ENCODE measurements around the gene POU3F1.

POU3F1 gene

DNA sequence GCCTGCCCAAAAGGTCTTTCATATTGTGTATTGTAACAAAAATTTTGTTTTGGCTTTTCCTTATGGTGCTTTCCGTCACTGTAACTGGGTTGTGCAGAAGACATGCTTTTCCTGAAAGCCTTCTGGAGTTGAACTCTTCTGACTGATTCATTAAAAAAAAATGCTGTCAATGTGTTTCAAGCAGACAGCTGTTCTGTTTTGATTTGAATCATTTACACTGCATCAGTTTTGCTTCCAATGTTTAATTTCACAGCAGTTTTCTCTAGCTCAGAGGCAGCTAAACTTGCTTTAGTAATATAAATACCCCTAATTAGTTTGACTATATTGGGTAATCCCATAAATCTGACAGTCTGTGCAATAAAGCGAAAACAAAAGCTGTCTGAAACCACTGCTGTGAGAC lies 26.2 kb downstream of the POU3F1 start:
- Histone ChIP-seq H3K4me3 (ENCODE audit: low read length) (no peak overlapping the region), H3K27me3 (ENCODE audit: control insufficient read depth, low read length) (no peaks in the 10 kb centered on the region), H3K79me2 (ENCODE audit: control insufficient read depth, low read length) (peaks cover 24% of the 10 kb centered on the region), H3K9me3 (ENCODE audit: control insufficient read depth, insufficient read depth, low read length) (no peaks in the 10 kb centered on the region), H3K9me2 (replicated peaks; ENCODE audit: control insufficient read depth, low read length) (no peaks in the 10 kb centered on the region), H3K36me3 (ENCODE audit: control insufficient read depth, low read length) (peaks cover 88% of the 10 kb centered on the region), H4K20me1 (ENCODE audit: control insufficient read depth, insufficient read depth, low read depth, low read length) (no peaks in the 10 kb centered on the region), H3K27ac (ENCODE audit: low read depth, low read length) (no peak overlapping the region), H3K4me2 (ENCODE audit: low read length) (no peak overlapping the region), H3K4me1 (ENCODE audit: control insufficient read depth, low read length) (no peaks in the 10 kb centered on the region), H3F3A (ENCODE audit: control insufficient read depth, insufficient read depth) (no peaks in the 10 kb centered on the region)
- TF ChIP-seq, protein P1, sequence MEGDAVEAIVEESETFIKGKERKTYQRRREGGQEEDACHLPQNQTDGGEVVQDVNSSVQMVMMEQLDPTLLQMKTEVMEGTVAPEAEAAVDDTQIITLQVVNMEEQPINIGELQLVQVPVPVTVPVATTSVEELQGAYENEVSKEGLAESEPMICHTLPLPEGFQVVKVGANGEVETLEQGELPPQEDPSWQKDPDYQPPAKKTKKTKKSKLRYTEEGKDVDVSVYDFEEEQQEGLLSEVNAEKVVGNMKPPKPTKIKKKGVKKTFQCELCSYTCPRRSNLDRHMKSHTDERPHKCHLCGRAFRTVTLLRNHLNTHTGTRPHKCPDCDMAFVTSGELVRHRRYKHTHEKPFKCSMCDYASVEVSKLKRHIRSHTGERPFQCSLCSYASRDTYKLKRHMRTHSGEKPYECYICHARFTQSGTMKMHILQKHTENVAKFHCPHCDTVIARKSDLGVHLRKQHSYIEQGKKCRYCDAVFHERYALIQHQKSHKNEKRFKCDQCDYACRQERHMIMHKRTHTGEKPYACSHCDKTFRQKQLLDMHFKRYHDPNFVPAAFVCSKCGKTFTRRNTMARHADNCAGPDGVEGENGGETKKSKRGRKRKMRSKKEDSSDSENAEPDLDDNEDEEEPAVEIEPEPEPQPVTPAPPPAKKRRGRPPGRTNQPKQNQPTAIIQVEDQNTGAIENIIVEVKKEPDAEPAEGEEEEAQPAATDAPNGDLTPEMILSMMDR (IDR thresholded peaks at IDR 0.05; ENCODE audit: low read depth, low read length, poor library complexity, severe bottlenecking) = no peak
- no peak for TF ChIP-seq EZH2phosphoT487 (IDR thresholded peaks at IDR 0.05; ENCODE audit: borderline replicate concordance, low read length)

DNA sequence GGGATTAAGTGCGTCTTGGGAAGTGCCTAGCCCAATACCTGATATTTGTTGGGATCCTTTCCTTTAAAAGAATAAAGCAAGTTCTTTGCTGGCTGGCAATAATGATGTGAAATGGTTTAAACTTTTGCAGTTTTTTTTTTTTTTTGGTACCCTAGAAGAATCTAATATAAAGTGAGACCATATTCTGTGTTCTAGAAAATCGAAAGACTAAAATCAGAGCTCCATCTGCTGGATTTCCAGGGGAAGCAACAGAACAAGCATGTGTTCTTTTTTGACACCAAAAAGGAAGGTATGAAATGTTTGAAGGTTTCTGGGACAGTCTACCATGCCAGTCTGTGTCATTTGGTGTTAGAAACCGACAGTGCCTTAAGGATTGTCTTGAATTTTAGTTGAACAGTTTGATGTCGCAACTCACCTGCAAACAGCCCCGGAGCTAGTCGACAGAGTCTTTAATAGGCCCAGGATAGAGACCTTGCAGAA lies 27.7 kb downstream of the POU3F1 start:
- Histone ChIP-seq H3K36me3 (ENCODE audit: control insufficient read depth, low read length) (peaks cover 87% of the 10 kb centered on the region), H3K9me2 (replicated peaks; ENCODE audit: control insufficient read depth, low read length) (no peaks in the 10 kb centered on the region), H3K9me3 (ENCODE audit: control insufficient read depth, insufficient read depth, low read length) (no peaks in the 10 kb centered on the region), H3K4me2 (ENCODE audit: low read length) (no peak overlapping the region), H3K79me2 (ENCODE audit: control insufficient read depth, low read length) (peaks cover 39% of the 10 kb centered on the region), H3F3A (ENCODE audit: control insufficient read depth, insufficient read depth) (no peaks in the 10 kb centered on the region), H3K27me3 (ENCODE audit: control insufficient read depth, low read length) (no peaks in the 10 kb centered on the region), H3K4me3 (ENCODE audit: low read length) (no peak overlapping the region), H3K27ac (ENCODE audit: low read depth, low read length) (no peak overlapping the region), H4K20me1 (ENCODE audit: control insufficient read depth, insufficient read depth, low read depth, low read length) (no peaks in the 10 kb centered on the region), H3K4me1 (ENCODE audit: control insufficient read depth, low read length) (peaks cover 5% of the 10 kb centered on the region)
- TF ChIP-seq, protein P1 (IDR thresholded peaks at IDR 0.05; ENCODE audit: low read depth, low read length, poor library complexity, severe bottlenecking) = peak; percentile 67
- no peak for TF ChIP-seq EZH2phosphoT487 (IDR thresholded peaks at IDR 0.05; ENCODE audit: borderline replicate concordance, low read length)

DNA sequence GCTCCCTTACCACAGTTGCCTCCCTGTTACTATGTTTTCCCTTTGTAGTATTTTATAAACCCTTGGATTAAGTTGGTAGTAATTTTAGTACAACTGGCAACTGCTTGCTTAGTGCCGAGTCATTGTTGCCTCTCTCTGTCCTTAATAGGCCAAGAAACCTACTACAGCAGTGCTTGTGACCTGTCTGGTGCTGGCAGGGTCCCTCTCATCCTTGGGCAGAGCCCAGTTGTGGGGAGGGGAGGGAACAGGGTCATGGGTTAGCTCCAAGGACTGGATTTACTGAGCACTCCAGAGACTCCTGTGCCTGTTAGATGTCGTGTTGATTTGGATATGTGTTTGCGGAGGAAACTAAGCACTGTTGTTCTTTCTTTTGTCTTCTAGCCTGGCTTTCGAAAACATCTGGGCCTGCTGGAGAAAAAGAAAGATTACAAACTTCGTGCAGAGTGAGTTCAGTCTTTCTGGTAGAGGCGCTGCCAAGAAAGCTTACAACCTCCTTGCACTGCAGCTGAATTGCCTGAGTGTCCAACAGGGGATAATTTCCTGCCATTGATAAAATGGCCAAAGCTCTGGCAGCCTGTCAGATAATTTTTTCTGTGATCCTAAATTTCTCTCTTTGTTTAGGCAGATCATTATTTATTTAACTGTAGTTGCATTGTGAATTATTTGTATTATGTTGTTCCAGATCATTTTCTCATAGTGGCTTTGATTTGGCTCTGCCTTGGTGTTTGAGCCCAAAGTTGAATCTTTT lies 30.4 kb downstream of the POU3F1 start:
- peaks cover 22% of the 10 kb centered on the region for H3K4me1 ChIP-seq (ENCODE audit: control insufficient read depth, low read length)
- peaks cover 65% of the 10 kb centered on the region for H3K36me3 ChIP-seq (ENCODE audit: control insufficient read depth, low read length)
- H3K27ac ChIP-seq (ENCODE audit: low read depth, low read length) = no peak overlapping the region
- no peaks in the 10 kb centered on the region for H3K27me3 ChIP-seq (ENCODE audit: control insufficient read depth, low read length)
- H3K4me3 ChIP-seq (ENCODE audit: low read length) = no peak overlapping the region
- H3K4me2 ChIP-seq (ENCODE audit: low read length) = no peak overlapping the region
- H3F3A ChIP-seq (ENCODE audit: control insufficient read depth, insufficient read depth) = peaks cover 2% of the 10 kb centered on the region; the same call in 1 of the 2 replicates
- H3K9me2 ChIP-seq (replicated peaks; ENCODE audit: control insufficient read depth, low read length) = no peaks in the 10 kb centered on the region
- no peaks in the 10 kb centered on the region for H3K9me3 ChIP-seq (ENCODE audit: control insufficient read depth, insufficient read depth, low read length)
- TF ChIP-seq EZH2phosphoT487 (IDR thresholded peaks at IDR 0.05; ENCODE audit: borderline replicate concordance, low read length) = no peak
- TF ChIP-seq, protein P1 (IDR thresholded peaks at IDR 0.05; ENCODE audit: low read depth, low read length, poor library complexity, severe bottlenecking) = no peak
- no peaks in the 10 kb centered on the region for H4K20me1 ChIP-seq (ENCODE audit: control insufficient read depth, insufficient read depth, low read depth, low read length)
- peaks cover 52% of the 10 kb centered on the region for H3K79me2 ChIP-seq (ENCODE audit: control insufficient read depth, low read length)
